K562 (cell line): Measurements from ENCODE around the gene PPIL1. TPM values are rescaled to one million over a fixed set of nuclear protein-coding genes. Genes with fewer than 3 reads are reported as not detected.

Experiments
- ATAC-seq: fragments of 200-7000 bp; cut with Tn5 transposase; 3 replicates; pipeline ENCODE4 v1.9.1; 2020; ENCODE audit warnings: moderate library complexity
- BruUV-seq: library from RNA; stranded (reverse); fragments of 400-500 nt; replicated peaks from 2 replicates; lab custom pipeline; 2021; lab: Mats Ljungman, UMichigan
- CTCF ChIA-PET: fragments of 300-600 bp; formaldehyde crosslinking; extraction: SDS; loops from one replicate; lab custom pipeline; 2021; ENCODE audit warnings: low intra/inter-chr PET ratio; lab: Yijun Ruan, JAX
- POLR2A ChIA-PET: fragments of 300-600, 350-650 bp; sonication (Branson Sonifier 250); formaldehyde crosslinking; extraction: SDS; loops from one replicate; lab custom pipeline; 2021; ENCODE audit warnings: antibody characterized with exemption, inconsistent platforms; lab: Yijun Ruan, JAX
- DNase-seq, 4 experiments: peaks; one replicate each; pipeline versions ENCODE4 v3.0.0 to v3.0.0-alpha.2; 2011 to 2018; ENCODE audit warnings: low spot score in 3 of 4, mixed read lengths in 3 of 4; ENCODE audit errors: extremely low read depth in 1 of 4
- FAIRE-seq: peaks from 2 replicates; lab custom pipeline; 2011; peaks lifted over from hg19 to GRCh38; lab: Jason Lieb, UNC
- H2AFZ ChIP-seq: 2 replicates; pipeline ENCODE4 v1.6.0; 2011; ENCODE audit warnings: low read depth, low read length, control low read depth, inconsistent platforms
- H3K27ac ChIP-seq: fragments of 200-600 bp; 3 replicates; pipeline ENCODE4 v1.8.0; 2011; ENCODE audit warnings: low read depth, mild to moderate bottlenecking, control low read depth, inconsistent platforms, low read length, moderate library complexity, mixed read lengths; ENCODE audit errors: extremely low read depth
- H3K27me3 ChIP-seq, 2 experiments: fragments of 300-600 bp in 1 of 2; 2 replicates in 1 of 2; 3 replicates in 1 of 2; pipeline versions ENCODE4 v1.6.0 to v1.8.0; 2011; ENCODE audit warnings: inconsistent platforms in 2 of 2, low read length in 2 of 2, mild to moderate bottlenecking in 1 of 2, mixed read lengths in 1 of 2, moderate library complexity in 1 of 2; ENCODE audit not compliant: control insufficient read depth in 2 of 2, insufficient read depth in 2 of 2
- H3K36me3 ChIP-seq: fragments of 300-600 bp; 3 replicates; pipeline ENCODE4 v1.8.0; 2011; ENCODE audit warnings: mild to moderate bottlenecking, low read length, inconsistent platforms; ENCODE audit not compliant: control insufficient read depth, insufficient read depth
- H3K4me1 ChIP-seq, 2 experiments: fragments of 200-600 bp in 1 of 2; replicated peaks in 1 of 2; 2 replicates in 1 of 2; 3 replicates in 1 of 2; pipeline versions ENCODE4 v1.5.1 to v1.8.0; 2011; ENCODE audit warnings: inconsistent platforms in 2 of 2, low read length in 2 of 2, mild to moderate bottlenecking in 1 of 2, mixed read lengths in 1 of 2, moderate library complexity in 1 of 2; ENCODE audit not compliant: control insufficient read depth in 2 of 2, insufficient read depth in 2 of 2
- H3K4me2 ChIP-seq: 2 replicates; pipeline ENCODE4 v1.6.1; 2011; ENCODE audit warnings: low read length, control low read depth, inconsistent platforms, mixed read lengths; ENCODE audit not compliant: insufficient read depth
- H3K4me3 ChIP-seq: fragments of 200-600 bp; sonication (generic), shearing (Covaris generic); 2 replicates; pipeline ENCODE4 v1.5.1; 2016; ENCODE audit warnings: control low read depth, inconsistent platforms
- H3K79me2 ChIP-seq: fragments of 200-600 bp; 3 replicates; pipeline ENCODE4 v1.8.0; 2011; ENCODE audit warnings: low read length, inconsistent platforms; ENCODE audit not compliant: control insufficient read depth, insufficient read depth
- H3K9ac ChIP-seq, 2 experiments: 2 replicates each; pipeline versions ENCODE4 v1.6.0 to v1.6.1; 2011; ENCODE audit warnings: low read depth in 2 of 2, low read length in 2 of 2, control low read depth in 1 of 2, inconsistent platforms in 1 of 2, mild to moderate bottlenecking in 1 of 2, mixed read lengths in 1 of 2; ENCODE audit not compliant: insufficient read depth in 1 of 2
- H3K9me1 ChIP-seq: one replicate; pipeline ENCODE4 v1.6.0; 2011; ENCODE audit warnings: inconsistent platforms, mild to moderate bottlenecking, low read length, moderate library complexity; ENCODE audit not compliant: control insufficient read depth, insufficient read depth
- H3K9me3 ChIP-seq: replicated peaks from 2 replicates; pipeline ENCODE4 v1.5.1; 2011; ENCODE audit warnings: low read depth, low read length, inconsistent platforms; ENCODE audit not compliant: control insufficient read depth, insufficient read depth
- H4K20me1 ChIP-seq: replicated peaks from 2 replicates; pipeline ENCODE4 v1.6.1; 2011; ENCODE audit warnings: low read length, inconsistent platforms, mixed read lengths; ENCODE audit not compliant: control insufficient read depth, insufficient read depth
- CXXC5 ChIP-seq: fragments of 250-450 bp; sonication (Bioruptor Pico); IDR thresholded peaks from 2 replicates; pipeline ENCODE4 v1.8.0; 2022; ENCODE audit warnings: inconsistent platforms, mild to moderate bottlenecking, moderate library complexity
- FOXA3 ChIP-seq, 2 experiments: fragments of 450-650 bp in 1 of 2; sonication (generic) in 1 of 2; formaldehyde crosslinking; IDR thresholded peaks in 1 of 2; conservative IDR thresholded peaks in 1 of 2; 2 replicates each; pipeline versions ENCODE4 v1.4.0 to v1.8.0; 2020 to 2022; ENCODE audit warnings: mild to moderate bottlenecking in 2 of 2, missing genetic modification reagents in 1 of 2
- POLR2A ChIP-seq: fragments of 450-650 bp; conservative IDR thresholded peaks from 2 replicates; pipeline ENCODE4 v1.6.1; 2016
- ZBTB1 ChIP-seq: sonication (generic); formaldehyde crosslinking; IDR thresholded peaks from 2 replicates; pipeline ENCODE4 v1.8.1; 2023; ENCODE audit warnings: missing genetic modification reagents, low read depth, mild to moderate bottlenecking, borderline replicate concordance
- WGBS: fragments of 100-300 bp; shearing (Covaris generic); methylation state at CpG from one replicate; pipeline ENCODE4 v1.1.6; 2016; ENCODE audit warnings: low coverage, mixed read lengths; ENCODE audit not compliant: insufficient coverage; ENCODE audit errors: missing lambda C conversion rate; 5-methylcytosine and 5-hydroxymethylcytosine counted together
- in situ Hi-C: fragments of 300-500 bp; cut with MboI; formaldehyde crosslinking; loops from 4 replicates; pipeline ENCODE4 v1.15.0; 2018; ENCODE audit warnings: inconsistent platforms, mixed read lengths
- intact Hi-C: fragments of 100-400 bp; cut with micrococcal nuclease; formaldehyde crosslinking; loops from 2 replicates; pipeline ENCODE4 v1.14.2; 2022
- polyA plus RNA-seq, 8 experiments: library from polyadenylated mRNA; depleted of rRNA in 4 of 8; stranded (reverse) in 5 of 8; unstranded in 3 of 8; fragments of >200 nt; fragmentation: Nextera tagmentation in 2 of 8; fragmentation: Illumina TruSeq in 1 of 8; extraction: Ambion mirVana in 2 of 8; extraction: Trizol in 1 of 8; gene quantifications; 2 replicates each; pipeline versions ENCODE4 v1.2.1 to v1.2.3, GENCODE V29; 2011 to 2014; ENCODE audit warnings: inconsistent platforms in 1 of 8, missing spikeins in 1 of 8
- total RNA-seq, 7 experiments: library from RNA; depleted of rRNA in 6 of 7; stranded (reverse); fragments of >200 nt in 6 of 7; fragmentation: Illumina TruSeq in 2 of 7; extraction: Trizol in 2 of 7; gene quantifications; 2 replicates each; pipeline versions ENCODE4 v1.2.1 to v1.2.3, GENCODE V29; 2011 to 2021; ENCODE audit warnings: low replicate concordance in 1 of 7

Gene PPIL1
- total and polyA plus RNA-seq, 9 of the 15 experiments (the other 6 are each of a cell fraction or from before 2014, with no cell fraction given) = 65.8 to 205 (median 130) TPM

DNA sequence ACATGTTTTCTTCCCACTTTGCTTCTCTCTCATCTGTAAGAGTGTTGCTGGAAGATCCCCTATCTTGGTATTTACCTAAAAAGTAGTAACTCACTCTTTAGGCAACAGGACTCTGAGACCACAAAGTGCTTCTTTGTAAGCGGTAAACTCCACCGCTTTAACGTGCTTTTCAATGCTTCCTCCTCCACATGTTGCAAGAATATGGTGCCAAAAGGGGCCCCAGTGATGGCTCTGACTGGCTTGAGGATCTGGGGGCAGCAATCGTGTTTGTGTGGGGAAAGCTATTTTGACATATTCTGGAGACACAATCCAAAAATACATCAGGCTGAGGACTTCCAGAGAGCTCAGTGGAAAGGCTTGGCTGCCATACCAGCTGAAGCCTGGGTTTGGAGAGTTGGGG, 23.0 kb downstream of the PPIL1 start:
- Histone ChIP-seq H4K20me1 (no peaks in the 10 kb centered on the region), H3K79me2 (peaks cover 3% of the 10 kb centered on the region; the same call in 1 of the 3 replicates), H3K9ac (no peak overlapping the region), H2AFZ (no peak overlapping the region), H3K4me1 (peaks cover 22 to 35% of the 10 kb centered on the region in 2 experiments), H3K36me3 (peaks cover 53% of the 10 kb centered on the region), H3K27me3 (no peaks in the 10 kb centered on the region), H3K4me2 (no peak overlapping the region), H3K9me1 (peaks cover 3% of the 10 kb centered on the region), H3K4me3 (no peak overlapping the region), H3K9me3 (no peaks in the 10 kb centered on the region), H3K27ac (no peak overlapping the region)
- no peak for DNase-seq
- 43% methylated on average over 4 of the region's 4 CpGs for WGBS
- POLR2A ChIA-PET = interaction anchor here (0.6 to 3.0 kb wide), 14 partner anchors 11 to 243 kb away, joined by 3 to 60 read pairs (median 4); partner anchors contain the start of genes C6orf89 and PPIL1
- no TSS peak for BruUV-seq
- no peak for ATAC-seq
- FAIRE-seq = peak; percentile 44
- intact Hi-C loops (loop anchor here (1.0 kb wide), 3 partner anchors 41 to 167 kb away; no protein-coding TSS in a partner anchor), in situ Hi-C loops (loop anchor here (5.0 kb wide), 1 partner anchor 84 kb away; no protein-coding TSS in a partner anchor)
- CTCF ChIA-PET = interaction anchor here (0.7 to 2.9 kb wide), 6 partner anchors 13 to 88 kb away, joined by 3 to 37 read pairs (median 6); no protein-coding TSS in a partner anchor
- TF ChIP-seq CXXC5 (CRISPR knock-in tag) = peak; percentile 24; the same call in 1 of the 2 replicates
- TF ChIP-seq POLR2A = 0 out of 2 replicates have a peak, but pooled peaks have one; percentile 22
- peak in 1 of 2 experiments; percentile 42; a peak in 1 of 4 replicates for TF ChIP-seq FOXA3 (CRISPR knock-in tag; conservative IDR thresholded peaks at IDR 0.05 in 1 of 2, IDR thresholded peaks at IDR 0.05 in 1 of 2)
- TF ChIP-seq ZBTB1 (CRISPR knock-in tag) = no peak
